Measurements from ENCODE around the gene EVI5. TPM values are rescaled to one million over a fixed set of nuclear protein-coding genes. Genes with fewer than 3 reads are reported as not detected.
"Not testable (repeated sequence)": the region's sequence is repeated elsewhere in the genome, so short reads cannot be mapped to it uniquely, and the experiment has no call there.

Gene EVI5
- total RNA-seq, 2 donors from 2014 or later, result 7.9 to 18.9 TPM

DNA sequence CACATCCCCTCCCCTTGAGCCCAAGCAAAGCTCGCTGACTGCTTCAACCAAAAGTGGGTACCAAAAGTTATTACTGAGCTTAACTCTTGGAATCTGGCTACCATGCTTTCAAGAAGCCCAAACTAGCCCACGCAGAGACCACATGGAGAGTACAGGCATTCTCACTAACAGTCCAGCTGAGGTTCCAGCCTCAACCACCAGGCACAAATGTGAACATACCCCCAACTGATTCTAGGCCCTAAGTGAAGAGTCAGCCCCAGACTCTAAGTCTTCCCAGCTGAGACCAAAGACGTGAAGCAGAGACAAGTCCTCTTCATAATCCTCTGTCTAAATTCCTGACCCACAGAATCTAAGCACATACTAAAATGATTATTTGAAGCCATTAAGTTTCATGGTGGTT lies 36.8 kb downstream of the EVI5 start:
- H3K4me1 ChIP-seq, result no peaks in the 10 kb centered on the region
- TF ChIP-seq, protein P1, sequence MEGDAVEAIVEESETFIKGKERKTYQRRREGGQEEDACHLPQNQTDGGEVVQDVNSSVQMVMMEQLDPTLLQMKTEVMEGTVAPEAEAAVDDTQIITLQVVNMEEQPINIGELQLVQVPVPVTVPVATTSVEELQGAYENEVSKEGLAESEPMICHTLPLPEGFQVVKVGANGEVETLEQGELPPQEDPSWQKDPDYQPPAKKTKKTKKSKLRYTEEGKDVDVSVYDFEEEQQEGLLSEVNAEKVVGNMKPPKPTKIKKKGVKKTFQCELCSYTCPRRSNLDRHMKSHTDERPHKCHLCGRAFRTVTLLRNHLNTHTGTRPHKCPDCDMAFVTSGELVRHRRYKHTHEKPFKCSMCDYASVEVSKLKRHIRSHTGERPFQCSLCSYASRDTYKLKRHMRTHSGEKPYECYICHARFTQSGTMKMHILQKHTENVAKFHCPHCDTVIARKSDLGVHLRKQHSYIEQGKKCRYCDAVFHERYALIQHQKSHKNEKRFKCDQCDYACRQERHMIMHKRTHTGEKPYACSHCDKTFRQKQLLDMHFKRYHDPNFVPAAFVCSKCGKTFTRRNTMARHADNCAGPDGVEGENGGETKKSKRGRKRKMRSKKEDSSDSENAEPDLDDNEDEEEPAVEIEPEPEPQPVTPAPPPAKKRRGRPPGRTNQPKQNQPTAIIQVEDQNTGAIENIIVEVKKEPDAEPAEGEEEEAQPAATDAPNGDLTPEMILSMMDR (IDR thresholded peaks at IDR 0.05), result no peak
- no peak for TF ChIP-seq POLR2A (IDR thresholded peaks at IDR 0.05)
- H3K27ac ChIP-seq, result no peak overlapping the region
- DNase-seq, result no peak
- H3K4me3 ChIP-seq, result no peak overlapping the region
- 73 to 79% methylated on average over 3 of the region's 3 CpGs for WGBS, 2 donors
- no peak for ATAC-seq
- intact Hi-C loops (cut with DNase I), result no loop called here
- H3K36me3 ChIP-seq (replicated peaks in 1 of 2; ENCODE audit: insufficient read depth in 1 of 2, low read depth in 2 of 2), result no peaks in the 10 kb centered on the region
- H3K27me3 ChIP-seq, result no peaks in the 10 kb centered on the region
- no peaks in the 10 kb centered on the region for H3K9me3 ChIP-seq

GRCh38 chr1:92747735-92748134 lies 37.2 kb downstream of the EVI5 start:
- DNase-seq (no peak), ATAC-seq (no peak)
- H3K27ac ChIP-seq, result no peak overlapping the region
- no peak overlapping the region for H3K4me3 ChIP-seq
- no peaks in the 10 kb centered on the region for H3K4me1 ChIP-seq
- TF ChIP-seq, protein P1 (IDR thresholded peaks at IDR 0.05), result no peak
- no peak for TF ChIP-seq POLR2A (IDR thresholded peaks at IDR 0.05)
- H3K9me3 ChIP-seq, result no peaks in the 10 kb centered on the region
- H3K27me3 ChIP-seq, result no peaks in the 10 kb centered on the region
- no peaks in the 10 kb centered on the region for H3K36me3 ChIP-seq (replicated peaks in 1 of 2; ENCODE audit: insufficient read depth in 1 of 2, low read depth in 2 of 2)
- intact Hi-C loops (cut with DNase I), result no loop called here
- 22 to 50% methylated on average over 1 of the region's 1 CpG for WGBS, 2 donors

- H3K4me3 ChIP-seq; intact Hi-C loops (cut with DNase I); H3K4me1 ChIP-seq; H3K9me3 ChIP-seq; ATAC-seq; H3K27ac ChIP-seq; H3K27me3 ChIP-seq; DNase-seq; H3K36me3 ChIP-seq (replicated peaks in 1 of 2; ENCODE audit: insufficient read depth in 1 of 2, low read depth in 2 of 2): not testable (repeated sequence)
- 94 to 98% methylated on average over 4 of the region's 4 CpGs for WGBS, 2 donors
These were observed 38.7 kb downstream of the EVI5 start for GRCh38 chr1:92746255-92746654.

- H3K9me3 ChIP-seq, result no peaks in the 10 kb centered on the region
- WGBS, 2 donors, result 81 to 97% methylated on average over 8 of the region's 8 CpGs
- intact Hi-C loops (cut with DNase I), result no loop called here
These were observed 41.7 kb downstream of the EVI5 start for GRCh38 chr1:92743221-92743620.

GRCh38 chr1:92739669-92740524 lies 45.0 kb downstream of the EVI5 start:
- H3K4me1 ChIP-seq, result no peaks in the 10 kb centered on the region
- no peak overlapping the region for H3K4me3 ChIP-seq
- DNase-seq, result no peak
- TF ChIP-seq POLR2A (IDR thresholded peaks at IDR 0.05), result no peak
- TF ChIP-seq, protein P1 (IDR thresholded peaks at IDR 0.05), result no peak
- intact Hi-C loops (cut with DNase I), result no loop called here
- ATAC-seq, result no peak
- H3K27ac ChIP-seq, result no peak overlapping the region
- H3K36me3 ChIP-seq (replicated peaks in 1 of 2; ENCODE audit: insufficient read depth in 1 of 2, low read depth in 2 of 2), result no peaks in the 10 kb centered on the region
- no peaks in the 10 kb centered on the region for H3K9me3 ChIP-seq
- WGBS, 2 donors, result 72 to 81% methylated on average over 4 of the region's 4 CpGs
- no peaks in the 10 kb centered on the region for H3K27me3 ChIP-seq

More at GRCh38 chr1:92743221-92743620, 41.7 kb downstream of the EVI5 start:
- TF ChIP-seq, protein P1 (IDR thresholded peaks at IDR 0.05), result no peak
- TF ChIP-seq POLR2A (IDR thresholded peaks at IDR 0.05), result no peak
- Histone ChIP-seq H3K4me3 (no peak overlapping the region), H3K27me3 (no peaks in the 10 kb centered on the region), H3K36me3 (replicated peaks in 1 of 2; ENCODE audit: insufficient read depth in 1 of 2, low read depth in 2 of 2) (no peaks in the 10 kb centered on the region), H3K27ac (no peak overlapping the region), H3K4me1 (no peaks in the 10 kb centered on the region)
- DNase-seq (no peak), ATAC-seq (no peak)

All from body of pancreas (tissue), 4 donors.